ENCODE results near the gene AKAP6.

Gene AKAP6

GRCh38 chr14:32497248-32497647 lies 168.2 kb downstream of the AKAP6 start:
- H3K27me3 ChIP-seq (replicated peaks) = no peaks in the 10 kb centered on the region
- H3K27ac ChIP-seq = no peak overlapping the region
- H3K36me3 ChIP-seq (replicated peaks) = no peaks in the 10 kb centered on the region
- TF ChIP-seq CTCF (IDR thresholded peaks at IDR 0.05; ENCODE audit: low read depth, low read length, missing control alignments) = no peak
- DNase-seq = no peak
- no peak overlapping the region for H3K4me3 ChIP-seq (ENCODE audit: low read depth, low read length)
- in situ Hi-C loops (cut with HindIII; ENCODE audit: low pct_ligation_motif_present, low sequenced_read_pairs) = no loop called here

GRCh38 chr14:32507029-32507984 lies 178.2 kb downstream of the AKAP6 start:
- peak overlapping the region; percentile 91 for H3K27ac ChIP-seq
- H3K27me3 ChIP-seq (replicated peaks) = no peaks in the 10 kb centered on the region
- H3K36me3 ChIP-seq (replicated peaks) = no peaks in the 10 kb centered on the region
- in situ Hi-C loops (cut with HindIII; ENCODE audit: low pct_ligation_motif_present, low sequenced_read_pairs) = no loop called here
- H3K4me3 ChIP-seq (ENCODE audit: low read depth, low read length) = no peak overlapping the region
- DNase-seq = peak; percentile 76
- no peak for TF ChIP-seq CTCF (IDR thresholded peaks at IDR 0.05; ENCODE audit: low read depth, low read length, missing control alignments)

GRCh38 chr14:32508281-32508680 lies 179.2 kb downstream of the AKAP6 start:
- no peak overlapping the region for H3K4me3 ChIP-seq (ENCODE audit: low read depth, low read length)
- H3K36me3 ChIP-seq (replicated peaks) = no peaks in the 10 kb centered on the region
- peak overlapping the region; percentile 91 for H3K27ac ChIP-seq
- in situ Hi-C loops (cut with HindIII; ENCODE audit: low pct_ligation_motif_present, low sequenced_read_pairs) = no loop called here
- H3K27me3 ChIP-seq (replicated peaks) = no peaks in the 10 kb centered on the region
- no peak for TF ChIP-seq CTCF (IDR thresholded peaks at IDR 0.05; ENCODE audit: low read depth, low read length, missing control alignments)
- no peak for DNase-seq

GRCh38 chr14:32509632-32510187 lies 180.6 kb downstream of the AKAP6 start:
- Histone ChIP-seq H3K4me3 (ENCODE audit: low read depth, low read length) (no peak overlapping the region), H3K36me3 (replicated peaks) (no peaks in the 10 kb centered on the region), H3K27me3 (replicated peaks) (no peaks in the 10 kb centered on the region), H3K27ac (peak overlapping the region; percentile 91)
- TF ChIP-seq CTCF (IDR thresholded peaks at IDR 0.05; ENCODE audit: low read depth, low read length, missing control alignments) = no peak
- in situ Hi-C loops (cut with HindIII; ENCODE audit: low pct_ligation_motif_present, low sequenced_read_pairs) = no loop called here
- DNase-seq = peak; percentile 98

GRCh38 chr14:32510815-32511214 lies 181.7 kb downstream of the AKAP6 start:
- no peak for DNase-seq
- no peaks in the 10 kb centered on the region for H3K36me3 ChIP-seq (replicated peaks)
- H3K27ac ChIP-seq = peak overlapping the region; percentile 91
- no peak overlapping the region for H3K4me3 ChIP-seq (ENCODE audit: low read depth, low read length)
- H3K27me3 ChIP-seq (replicated peaks) = no peaks in the 10 kb centered on the region
- in situ Hi-C loops (cut with HindIII; ENCODE audit: low pct_ligation_motif_present, low sequenced_read_pairs) = no loop called here
- no peak for TF ChIP-seq CTCF (IDR thresholded peaks at IDR 0.05; ENCODE audit: low read depth, low read length, missing control alignments)
